Natural killer cell (primary cell): ENCODE results near the gene FNBP1. TPM values are rescaled to one million over a fixed set of nuclear protein-coding genes. Genes with fewer than 3 reads are reported as not detected.
A peak's percentile ranks its signal among the peaks of the same experiment; 100 is the strongest.

Experiments used
- ATAC-seq, 3 donors: fragments of 150-1000 bp in 2 of 3; fragments of 200-7000 bp in 1 of 3; cut with Tn5 transposase; 1 replicate in 1 of 3; 2 replicates in 2 of 3; pipeline ENCODE4 v1.10.0; 2021; ENCODE audit warnings: mild to moderate bottlenecking in 2 of 3, moderate library complexity in 2 of 3
- DNase-seq, 2 donors: peaks; one replicate each; pipeline versions ENCODE4 v3.0.0 to v3.0.0-alpha.2; 2013 to 2021; ENCODE audit warnings: mixed read lengths in 1 of 2
- H3K27ac ChIP-seq: one replicate; pipeline ENCODE4 v1.5.1; 2013; ENCODE audit warnings: mild to moderate bottlenecking, low read length
- H3K27me3 ChIP-seq: one replicate; pipeline ENCODE4 v1.6.1; 2013; ENCODE audit warnings: low read length; ENCODE audit not compliant: control insufficient read depth, insufficient read depth
- H3K36me3 ChIP-seq: one replicate; pipeline ENCODE4 v1.6.1; 2013; ENCODE audit warnings: low read length; ENCODE audit not compliant: control insufficient read depth, insufficient read depth
- H3K4me1 ChIP-seq: one replicate; pipeline ENCODE4 v1.6.1; 2013; ENCODE audit warnings: low read length; ENCODE audit not compliant: control insufficient read depth, insufficient read depth
- H3K4me3 ChIP-seq: one replicate; pipeline ENCODE4 v1.5.1; 2013; ENCODE audit warnings: low read length
- H3K9me3 ChIP-seq: one replicate; pipeline ENCODE4 v1.6.1; 2013; ENCODE audit warnings: low read length; ENCODE audit not compliant: control insufficient read depth, insufficient read depth
- H3K27ac Mint-ChIP-seq, 2 donors: one replicate each; pipeline ENCODE4 v1.8.0; 2022; ENCODE audit warnings: mild to moderate bottlenecking in 2 of 2, mixed read lengths in 2 of 2, moderate library complexity in 1 of 2
- H3K27me3 Mint-ChIP-seq, 2 donors: one replicate each; pipeline ENCODE4 v1.8.0; 2022; ENCODE audit warnings: low read depth in 2 of 2, mixed read lengths in 2 of 2
- H3K36me3 Mint-ChIP-seq: one replicate; pipeline ENCODE4 v1.8.0; 2022; ENCODE audit warnings: mixed read lengths
- H3K4me1 Mint-ChIP-seq, 2 donors: one replicate each; pipeline ENCODE4 v1.8.0; 2022; ENCODE audit warnings: mixed read lengths in 2 of 2
- H3K4me3 Mint-ChIP-seq: one replicate; pipeline ENCODE4 v1.8.0; 2022; ENCODE audit warnings: mild to moderate bottlenecking, moderate library complexity, mixed read lengths
- H3K9me3 Mint-ChIP-seq, 2 donors: one replicate each; pipeline ENCODE4 v1.8.0; 2022; ENCODE audit warnings: mixed read lengths in 2 of 2
- WGBS: methylation state at CpG from one replicate; pipeline ENCODE4 v1.1.7; 2013; ENCODE audit warnings: missing lambda C conversion rate; ENCODE audit not compliant: insufficient coverage; 5-methylcytosine and 5-hydroxymethylcytosine counted together
- intact Hi-C: fragments of 100-400 bp; cut with micrococcal nuclease; formaldehyde crosslinking; loops from one replicate; pipeline ENCODE4 v1.14.2; 2022
- total RNA-seq, 4 donors: library from RNA; stranded (reverse); fragments of 120-200 nt in 1 of 4; gene quantifications; one replicate each; pipeline versions ENCODE4 v1.2.3 to v1.2.4, GENCODE V29; 2013 to 2022
- TF ChIP-seq, protein P1 (sequence below): fragments of 200-600 bp; IDR thresholded peaks from one replicate; pipeline ENCODE4 v1.8.0; 2022; ENCODE audit warnings: antibody characterized with exemption

FNBP1 gene
- total RNA-seq, 3 donors from 2014 or later (not counting 1 experiment from before 2014, with no cell fraction given) = 177 to 209 (median 203) TPM

DNA sequence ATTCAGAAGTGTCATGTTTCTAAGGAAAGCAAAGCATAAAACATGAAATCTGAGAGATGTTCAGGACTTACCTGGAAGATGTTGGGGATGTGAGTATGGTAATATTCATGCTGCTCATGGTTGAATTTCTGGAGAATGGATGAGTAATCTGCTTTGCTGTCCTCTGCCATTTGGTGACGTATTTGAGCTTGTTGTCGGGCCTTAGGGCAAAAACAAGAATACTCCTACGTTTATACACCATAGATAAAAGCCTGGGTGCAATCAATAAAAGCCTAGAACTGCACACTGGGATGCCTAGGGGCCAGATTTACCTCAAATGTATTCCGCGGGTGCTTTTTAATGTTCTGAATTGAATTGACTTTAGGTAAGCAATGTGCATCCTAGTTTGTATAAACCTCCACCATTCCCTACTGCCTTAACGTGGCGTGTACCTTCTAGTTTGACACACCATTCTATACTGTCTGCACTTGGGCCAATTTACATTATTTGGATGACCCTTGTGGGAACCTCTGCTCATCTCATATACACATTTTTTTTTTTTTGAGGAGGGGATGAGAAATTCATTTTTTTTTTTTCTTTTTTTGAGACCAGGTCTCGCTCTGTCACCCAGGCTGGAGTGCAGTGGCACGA is 113.4 kb downstream of the FNBP1 start:
- Mint-ChIP-seq H3K27ac (peak overlapping the region in 1 of 2 donors; percentile 78), H3K9me3 (no peaks in the 10 kb centered on the region), H3K27me3 (no peaks in the 10 kb centered on the region), H3K4me3 (no peak overlapping the region), H3K36me3 (no peaks in the 10 kb centered on the region), H3K4me1 (peaks cover 37 to 41% of the 10 kb centered on the region in 2 donors)
- H3K4me3 ChIP-seq = no peak overlapping the region
- peaks cover 40% of the 10 kb centered on the region for H3K36me3 ChIP-seq
- TF ChIP-seq, protein P1, sequence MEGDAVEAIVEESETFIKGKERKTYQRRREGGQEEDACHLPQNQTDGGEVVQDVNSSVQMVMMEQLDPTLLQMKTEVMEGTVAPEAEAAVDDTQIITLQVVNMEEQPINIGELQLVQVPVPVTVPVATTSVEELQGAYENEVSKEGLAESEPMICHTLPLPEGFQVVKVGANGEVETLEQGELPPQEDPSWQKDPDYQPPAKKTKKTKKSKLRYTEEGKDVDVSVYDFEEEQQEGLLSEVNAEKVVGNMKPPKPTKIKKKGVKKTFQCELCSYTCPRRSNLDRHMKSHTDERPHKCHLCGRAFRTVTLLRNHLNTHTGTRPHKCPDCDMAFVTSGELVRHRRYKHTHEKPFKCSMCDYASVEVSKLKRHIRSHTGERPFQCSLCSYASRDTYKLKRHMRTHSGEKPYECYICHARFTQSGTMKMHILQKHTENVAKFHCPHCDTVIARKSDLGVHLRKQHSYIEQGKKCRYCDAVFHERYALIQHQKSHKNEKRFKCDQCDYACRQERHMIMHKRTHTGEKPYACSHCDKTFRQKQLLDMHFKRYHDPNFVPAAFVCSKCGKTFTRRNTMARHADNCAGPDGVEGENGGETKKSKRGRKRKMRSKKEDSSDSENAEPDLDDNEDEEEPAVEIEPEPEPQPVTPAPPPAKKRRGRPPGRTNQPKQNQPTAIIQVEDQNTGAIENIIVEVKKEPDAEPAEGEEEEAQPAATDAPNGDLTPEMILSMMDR = no peak
- no peak overlapping the region for H3K27ac ChIP-seq
- intact Hi-C loops = loop anchor here (5.0 kb wide), 1 partner anchor 38 kb away; no protein-coding TSS in a partner anchor
- H3K9me3 ChIP-seq = no peaks in the 10 kb centered on the region
- no peak for ATAC-seq
- no peak for DNase-seq
- 91% methylated on average over 9 of the region's 9 CpGs for WGBS
- peaks cover 26% of the 10 kb centered on the region for H3K4me1 ChIP-seq
- H3K27me3 ChIP-seq = no peaks in the 10 kb centered on the region

DNA sequence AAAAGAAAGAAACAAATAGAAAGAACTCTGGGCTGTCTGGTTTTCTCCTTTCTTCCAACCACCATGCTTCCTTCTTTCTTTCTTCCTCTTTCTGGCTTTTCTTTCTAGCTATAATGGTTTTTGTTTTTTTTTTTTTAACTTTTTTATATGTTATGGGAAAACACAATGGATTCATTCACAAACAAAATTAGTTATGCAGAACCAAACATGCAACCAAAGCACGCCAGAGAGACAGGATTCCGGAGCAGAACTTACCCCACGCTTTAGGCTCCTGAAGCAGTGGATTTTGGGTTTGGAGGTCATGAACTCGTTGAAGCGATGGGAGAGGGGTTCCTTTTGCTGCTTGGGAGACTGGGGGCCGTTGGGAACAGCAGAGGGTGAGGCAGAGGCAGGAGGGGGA is 119.4 kb downstream of the FNBP1 start:
- H3K36me3 ChIP-seq = peaks cover 73% of the 10 kb centered on the region
- peak overlapping the region; percentile 54 for H3K27ac Mint-ChIP-seq

DNA sequence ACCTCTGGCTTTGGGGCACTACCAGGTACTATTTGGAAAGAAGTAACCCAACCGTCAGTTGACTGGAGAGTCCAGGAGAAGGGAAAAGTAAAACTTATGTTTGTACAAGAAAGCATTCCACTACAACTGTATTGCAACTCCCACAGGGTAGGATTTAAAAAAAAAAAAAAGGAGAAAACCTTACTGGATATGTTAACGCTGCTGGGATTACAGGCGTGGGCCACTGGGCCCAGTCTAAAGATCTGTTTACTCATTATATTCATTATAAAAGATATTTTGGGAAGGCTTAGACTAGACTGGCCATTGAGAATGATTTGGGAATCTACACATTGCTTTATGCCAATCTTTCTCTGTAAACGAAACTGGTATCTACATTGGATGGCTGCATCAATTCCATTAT is 121.1 kb downstream of the FNBP1 start:
- no peaks in the 10 kb centered on the region for H3K9me3 ChIP-seq
- DNase-seq (no peak), ATAC-seq (no peak)
- Mint-ChIP-seq H3K4me1 (peaks cover 19 to 30% of the 10 kb centered on the region in 2 donors), H3K4me3 (no peak overlapping the region), H3K27ac (peak overlapping the region in 1 of 2 donors; percentile 12), H3K9me3 (no peaks in the 10 kb centered on the region), H3K27me3 (no peaks in the 10 kb centered on the region), H3K36me3 (peaks cover 9% of the 10 kb centered on the region)
- H3K4me1 ChIP-seq = no peaks in the 10 kb centered on the region
- TF ChIP-seq, protein P1 = no peak
- intact Hi-C loops = no loop called here
- H3K27me3 ChIP-seq = no peaks in the 10 kb centered on the region
- peaks cover 71% of the 10 kb centered on the region for H3K36me3 ChIP-seq
- no peak overlapping the region for H3K4me3 ChIP-seq
- whole genome bisulfite sequencing = 95% methylated on average over 1 of the region's 4 CpGs
- no peak overlapping the region for H3K27ac ChIP-seq

More for the DNA sequence above, 119.4 kb downstream of the FNBP1 start:
- Mint-ChIP-seq H3K4me1 (peaks cover 8 to 16% of the 10 kb centered on the region in 2 donors), H3K9me3 (no peaks in the 10 kb centered on the region), H3K4me3 (no peak overlapping the region), H3K36me3 (peaks cover 3% of the 10 kb centered on the region), H3K27me3 (no peaks in the 10 kb centered on the region)
- Histone ChIP-seq H3K27me3 (no peaks in the 10 kb centered on the region), H3K4me1 (no peaks in the 10 kb centered on the region), H3K27ac (no peak overlapping the region), H3K9me3 (no peaks in the 10 kb centered on the region), H3K4me3 (no peak overlapping the region)
- intact Hi-C loops = no loop called here
- DNase-seq (no peak), ATAC-seq (no peak)
- TF ChIP-seq, protein P1 = no peak
- 89% methylated on average over 6 of the region's 6 CpGs for WGBS

DNA sequence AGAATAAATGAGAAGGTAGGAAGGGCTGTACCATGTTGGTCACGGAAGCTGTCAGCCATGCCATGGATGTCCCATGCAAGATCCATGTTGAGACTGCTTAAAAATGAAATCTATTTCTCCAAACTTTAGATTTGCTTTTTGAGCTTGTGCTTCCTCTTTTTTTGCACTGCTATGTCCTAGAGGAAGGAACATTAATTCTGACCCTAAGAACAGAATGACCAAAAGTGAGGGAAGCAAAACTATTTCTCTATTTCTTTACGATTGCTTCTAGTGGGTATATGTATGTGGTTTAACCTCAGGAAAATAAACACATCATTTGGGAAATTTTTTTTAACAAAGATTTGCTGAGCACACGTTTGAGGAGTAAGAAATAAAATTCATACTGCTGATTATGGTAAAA is 123.1 kb downstream of the FNBP1 start:
- no peaks in the 10 kb centered on the region for H3K27me3 Mint-ChIP-seq
- TF ChIP-seq, protein P1 = no peak
- intact Hi-C loops = no loop called here
- ATAC-seq = no peak
- WGBS = 100% methylated on average over 1 of the region's 3 CpGs
- peaks cover 24 to 36% of the 10 kb centered on the region in 2 donors for H3K4me1 Mint-ChIP-seq
- no peak overlapping the region for H3K27ac ChIP-seq
- no peaks in the 10 kb centered on the region for H3K9me3 ChIP-seq
- no peaks in the 10 kb centered on the region for H3K4me1 ChIP-seq
- no peak for DNase-seq
- H3K9me3 Mint-ChIP-seq = no peaks in the 10 kb centered on the region
- H3K36me3 Mint-ChIP-seq = peaks cover 9% of the 10 kb centered on the region
- H3K27ac Mint-ChIP-seq = peak overlapping the region; percentile 73 to 79
- H3K4me3 ChIP-seq = no peak overlapping the region
- no peaks in the 10 kb centered on the region for H3K27me3 ChIP-seq
- H3K4me3 Mint-ChIP-seq = no peak overlapping the region
- H3K36me3 ChIP-seq = peaks cover 62% of the 10 kb centered on the region
